ENCODE data around the gene SSX3. TPM values are rescaled to one million over a fixed set of nuclear protein-coding genes. Genes with fewer than 3 reads are reported as not detected.
"Not testable (repeated sequence)": the region's sequence is repeated elsewhere in the genome, so short reads cannot be mapped to it uniquely, and the experiment has no call there.

Gene SSX3
- total and polyA plus RNA-seq, 2 of the 4 experiments (the other 2 are of a cell fraction) = not detected

- H3K4me3 ChIP-seq (ENCODE audit: insufficient read depth, low read depth, low read length); H3K4ac ChIP-seq (ENCODE audit: low read depth, low read length); H3K9ac ChIP-seq (ENCODE audit: low read depth, low read length); DNase-seq; H3K27ac ChIP-seq (ENCODE audit: insufficient read depth, low read length); in situ Hi-C loops (cut with MboI; ENCODE audit: low sequenced_read_pairs); H3K4me2 ChIP-seq (ENCODE audit: low read depth, low read length); H3K4me1 ChIP-seq (ENCODE audit: control insufficient read depth, insufficient read depth, low read length); H3K18ac ChIP-seq (ENCODE audit: low read depth, low read length); H3K9me1 ChIP-seq (ENCODE audit: insufficient read depth, low read length); H4K91ac ChIP-seq (ENCODE audit: insufficient read depth, low read depth, low read length); BruUV-seq (replicated peaks); H2BK20ac ChIP-seq (ENCODE audit: low read depth, low read length); H2AK9ac ChIP-seq (replicated peaks; ENCODE audit: low read depth, low read length, poor library complexity); H3K9me3 ChIP-seq (ENCODE audit: control insufficient read depth, insufficient read depth, low read length); H2AK5ac ChIP-seq (ENCODE audit: low read depth, low read length); H3K23ac ChIP-seq (ENCODE audit: low read depth, low read length); H2BK5ac ChIP-seq (ENCODE audit: low read depth, low read length, poor library complexity, severe bottlenecking); H4K8ac ChIP-seq (ENCODE audit: low read depth in 2 of 2, low read length in 2 of 2); H3K36me3 ChIP-seq (ENCODE audit: control insufficient read depth, insufficient read depth, low read length); dilution Hi-C loops (cut with HindIII; ENCODE audit: low sequenced_read_pairs, unreplicated experiment); H3K79me1 ChIP-seq (ENCODE audit: low read depth in 1 of 2, low read length in 2 of 2); H3K14ac ChIP-seq (replicated peaks; ENCODE audit: low read depth, low read length); H2AFZ ChIP-seq (replicated peaks; ENCODE audit: low read length, poor library complexity); H4K20me1 ChIP-seq (ENCODE audit: insufficient read depth, low read length); intact Hi-C loops (cut with micrococcal nuclease); POLR2A ChIA-PET (ENCODE audit: unreplicated experiment); H2BK15ac ChIP-seq (ENCODE audit: low read depth, low read length); H3K56ac ChIP-seq (ENCODE audit: extremely low read depth, insufficient read depth, low read length); ATAC-seq (ENCODE audit: low read depth); CTCF ChIA-PET; H2BK120ac ChIP-seq (ENCODE audit: low read depth, low read length); H3K27me3 ChIP-seq (ENCODE audit: control insufficient read depth, insufficient read depth, low read length); H4K5ac ChIP-seq (ENCODE audit: low read depth, low read length): not testable (repeated sequence)
- no CpG with 5 or more reads among the region's 6 CpGs for WGBS, 2 experiments (ENCODE audit: extremely low coverage in 2 of 2, insufficient read length in 1 of 2)
These were observed 2.8 kb upstream of the SSX3 start for GRCh38 chrX:48359281-48359680.

Measured in IMR-90 (cell line).